Hematopoietic multipotent progenitor cell treated with erythropoietin and hydrocortisone succinate and interleukin-3 and kit ligand, for 4 days (in vitro differentiated cells): ENCODE results near the gene OTUB2.

Experiments used
- DNase-seq: peaks from one replicate; pipeline ENCODE4 v3.0.0-alpha.2; 2015

The OTUB2 gene

DNA sequence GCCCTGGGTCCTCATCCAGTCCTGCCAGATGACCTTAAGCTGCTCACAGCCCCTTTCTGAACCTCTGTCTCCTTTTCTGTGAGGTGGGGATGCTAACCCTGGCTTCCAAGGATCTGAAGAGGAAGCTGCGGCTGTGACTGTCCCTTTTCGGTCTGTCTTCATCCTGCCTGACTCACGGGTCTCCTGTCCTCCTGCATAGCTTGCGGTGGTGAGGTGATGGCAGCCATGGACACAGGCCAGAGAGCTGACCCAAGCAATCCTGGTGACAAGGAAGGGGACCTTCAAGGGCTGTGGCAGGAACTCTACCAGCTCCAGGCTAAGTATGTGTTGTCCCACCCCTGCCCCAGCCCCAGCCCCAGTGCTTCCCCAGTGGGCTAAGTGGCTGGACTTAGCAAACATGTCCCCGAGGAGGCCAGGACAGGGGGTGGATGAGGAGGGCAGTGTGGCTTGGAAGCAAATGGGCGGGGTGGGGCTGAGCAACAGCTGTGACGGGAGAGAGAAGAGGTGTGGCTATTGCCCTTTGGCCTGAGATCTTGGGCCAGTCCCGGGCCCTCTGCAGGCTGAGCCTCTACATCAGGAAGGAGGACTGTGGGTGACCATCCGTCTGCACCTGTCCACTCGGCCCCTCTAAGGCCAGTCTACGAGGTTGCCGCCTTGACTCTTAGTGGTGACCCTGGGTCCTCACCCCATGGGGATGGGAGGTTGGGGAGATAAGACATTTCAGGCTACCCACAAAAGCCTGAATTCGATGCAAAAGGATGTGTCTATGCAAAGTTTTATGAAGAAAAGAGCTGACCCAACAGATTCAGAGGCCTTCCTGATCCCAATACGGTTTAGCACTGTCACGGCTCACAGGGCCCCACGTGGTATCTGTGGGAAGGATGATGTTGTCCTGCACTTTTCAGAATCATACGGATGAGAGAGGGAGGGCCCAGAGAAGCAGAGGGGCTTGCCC is 27.9 kb upstream of the OTUB2 start:
- DNase-seq = no peak

DNA sequence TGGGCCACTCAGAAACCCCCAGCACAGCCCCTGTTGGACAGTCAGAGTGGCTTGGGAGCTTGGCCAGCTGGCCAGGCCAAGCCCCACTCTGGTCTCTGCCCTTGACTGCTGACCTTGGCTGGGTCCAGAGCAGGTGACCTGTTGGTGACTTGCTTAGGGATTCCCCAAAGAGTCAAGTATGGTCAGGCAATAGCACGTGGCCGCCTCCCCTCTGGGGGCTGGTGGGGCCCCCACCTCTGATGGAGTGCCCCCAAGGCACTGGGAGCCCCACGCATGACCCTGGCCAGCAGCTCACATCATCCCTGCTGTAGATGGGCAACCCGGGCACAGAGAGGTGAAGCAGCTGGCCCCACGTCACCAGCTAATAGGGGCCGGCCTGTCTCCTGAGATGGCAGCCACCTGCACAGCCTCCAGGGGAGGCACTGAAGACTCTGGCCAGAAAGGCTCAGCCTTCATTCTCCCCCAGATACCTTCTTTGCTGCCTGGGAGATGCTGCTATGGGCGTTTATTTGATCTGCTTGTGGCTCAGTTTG is 27.2 kb upstream of the OTUB2 start:
- DNase-seq = no peak

DNA sequence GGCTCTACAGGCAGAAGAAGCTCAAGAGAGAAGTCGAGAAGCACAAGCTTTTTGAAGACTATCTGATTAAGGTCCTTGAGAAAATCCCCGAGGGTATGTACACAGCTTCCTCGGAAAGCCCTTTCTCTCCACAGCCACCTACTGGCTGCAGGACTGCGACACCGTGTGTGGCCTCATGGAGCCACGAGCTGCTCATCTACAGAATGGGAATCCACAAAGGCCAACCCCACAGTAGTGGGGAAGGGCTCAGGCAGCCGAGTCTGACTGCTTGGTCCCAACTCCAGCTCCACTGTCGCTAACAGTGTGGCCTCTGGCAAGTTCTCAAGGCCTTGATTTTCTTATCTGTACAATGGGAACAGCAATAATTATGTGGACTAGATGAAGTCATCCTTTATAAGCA is 26.6 kb upstream of the OTUB2 start:
- DNase-seq = no peak

DNA sequence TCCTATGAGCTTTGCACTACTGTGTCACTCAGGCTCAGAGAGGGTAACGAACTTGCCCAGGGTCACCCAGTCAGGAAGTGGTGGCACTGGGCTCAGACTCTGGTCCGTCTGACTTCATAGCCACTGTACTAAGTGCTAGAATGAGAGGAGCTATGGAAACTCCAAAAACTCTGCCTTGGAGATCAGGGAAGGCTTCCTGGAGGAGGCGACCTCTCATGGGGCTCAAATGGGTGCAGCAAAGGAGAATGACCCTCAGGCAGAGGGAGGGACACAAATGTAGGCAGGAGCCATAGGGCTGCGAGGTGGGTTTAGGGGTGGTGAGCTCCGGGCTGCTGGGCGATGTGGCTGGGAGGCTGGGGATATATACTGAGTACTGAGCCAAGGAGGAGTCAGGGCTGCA is 25.9 kb upstream of the OTUB2 start:
- DNase-seq = no peak

DNA sequence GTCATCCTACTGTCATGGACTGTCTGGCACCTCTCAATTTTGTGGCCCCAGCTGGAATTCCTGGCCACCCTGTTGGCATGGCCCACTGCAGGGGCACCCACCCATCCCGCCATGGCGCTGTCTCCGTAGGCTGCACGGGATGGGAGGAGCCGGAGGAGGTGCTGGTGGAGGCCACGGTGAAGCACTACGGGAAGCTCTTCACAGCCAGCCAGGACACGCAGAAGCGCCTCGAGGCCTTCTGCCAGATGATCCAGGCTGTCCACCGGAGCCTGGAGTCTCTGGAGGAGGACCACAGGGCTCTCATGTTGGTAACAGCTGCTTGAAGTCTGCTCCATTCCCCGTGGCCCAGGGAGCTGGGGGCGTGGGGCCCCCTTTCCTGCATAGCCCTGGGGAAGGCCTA is 25.1 kb upstream of the OTUB2 start:
- no peak for DNase-seq

DNA sequence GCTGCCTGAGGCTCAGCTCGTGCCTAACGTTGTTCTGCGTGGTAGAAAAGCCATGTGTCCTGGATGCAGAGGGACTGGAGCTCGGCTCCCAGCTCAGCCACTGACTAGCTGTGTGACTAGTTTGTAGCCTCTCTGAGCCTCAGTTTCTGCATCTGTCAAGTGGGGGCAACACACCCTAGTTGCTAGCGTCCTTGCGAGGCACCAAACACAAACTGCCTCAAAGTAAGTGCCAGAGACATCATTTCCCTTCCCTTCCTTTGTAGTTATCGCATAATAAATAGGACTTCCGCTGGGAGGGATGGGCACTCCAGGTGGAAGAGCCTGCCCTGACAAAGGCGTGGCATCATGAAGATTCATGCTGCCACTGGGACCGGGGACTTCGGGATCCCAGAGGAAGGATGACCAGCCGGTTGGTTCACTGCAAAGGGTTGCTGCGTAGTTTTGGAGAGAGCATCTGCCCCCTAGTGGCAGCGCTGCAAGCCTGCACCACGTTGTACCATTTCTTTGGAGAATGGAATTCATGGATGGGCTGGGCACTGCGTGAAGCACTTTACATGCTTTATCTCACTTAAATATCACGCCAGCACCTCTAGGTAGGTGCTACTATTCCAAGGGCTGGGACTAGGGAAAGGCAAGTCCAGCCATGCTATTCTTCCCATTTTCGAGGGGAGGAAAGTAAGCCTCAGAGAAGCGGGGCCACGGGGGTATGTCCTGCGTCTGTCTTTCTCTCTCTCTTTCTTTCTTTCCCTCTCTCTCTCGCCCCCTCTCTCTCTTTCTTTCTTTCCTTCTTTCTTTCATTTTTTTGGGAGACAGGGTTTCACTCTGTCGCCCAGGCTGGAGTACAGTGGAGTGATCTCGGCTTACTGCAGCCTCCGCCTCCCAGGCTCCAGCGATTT is 24.4 kb upstream of the OTUB2 start:
- DNase-seq = peak; percentile 76

DNA sequence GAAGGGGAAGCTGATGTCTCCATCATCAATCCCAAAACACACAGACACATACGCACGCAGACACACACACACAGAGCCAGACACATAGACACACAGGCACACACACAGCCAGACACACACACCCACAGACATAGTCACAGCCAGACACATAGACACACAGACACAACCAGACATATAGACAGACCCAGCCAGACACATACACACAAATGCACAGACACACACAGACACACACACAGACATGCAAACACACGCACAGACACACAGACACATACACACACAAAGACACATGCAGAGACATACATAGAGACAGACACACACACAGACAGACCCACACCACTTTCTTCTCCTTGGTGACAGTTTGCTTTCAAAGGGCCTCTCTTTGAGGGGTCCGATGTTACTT is 22.7 kb upstream of the OTUB2 start:
- DNase-seq = no peak

DNA sequence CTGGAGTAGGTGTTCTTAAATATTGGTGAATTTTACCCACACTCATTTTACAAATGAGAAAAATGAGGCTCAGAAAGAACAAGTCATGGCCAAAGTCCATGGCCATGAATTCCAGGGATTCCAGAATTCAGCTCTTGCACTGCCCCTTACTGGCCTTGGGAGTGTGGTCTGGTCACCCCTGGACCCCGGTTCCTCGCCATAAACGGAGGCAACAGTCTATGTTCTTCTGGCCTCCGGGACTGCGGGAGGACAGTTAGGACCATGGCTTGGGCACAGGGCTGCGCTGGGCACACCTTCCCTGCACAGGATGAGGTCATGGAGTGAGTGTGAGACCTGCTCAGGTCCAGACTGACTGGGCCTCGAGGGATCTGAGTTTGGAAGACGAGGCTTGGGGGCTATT is 22.1 kb upstream of the OTUB2 start:
- DNase-seq = no peak

DNA sequence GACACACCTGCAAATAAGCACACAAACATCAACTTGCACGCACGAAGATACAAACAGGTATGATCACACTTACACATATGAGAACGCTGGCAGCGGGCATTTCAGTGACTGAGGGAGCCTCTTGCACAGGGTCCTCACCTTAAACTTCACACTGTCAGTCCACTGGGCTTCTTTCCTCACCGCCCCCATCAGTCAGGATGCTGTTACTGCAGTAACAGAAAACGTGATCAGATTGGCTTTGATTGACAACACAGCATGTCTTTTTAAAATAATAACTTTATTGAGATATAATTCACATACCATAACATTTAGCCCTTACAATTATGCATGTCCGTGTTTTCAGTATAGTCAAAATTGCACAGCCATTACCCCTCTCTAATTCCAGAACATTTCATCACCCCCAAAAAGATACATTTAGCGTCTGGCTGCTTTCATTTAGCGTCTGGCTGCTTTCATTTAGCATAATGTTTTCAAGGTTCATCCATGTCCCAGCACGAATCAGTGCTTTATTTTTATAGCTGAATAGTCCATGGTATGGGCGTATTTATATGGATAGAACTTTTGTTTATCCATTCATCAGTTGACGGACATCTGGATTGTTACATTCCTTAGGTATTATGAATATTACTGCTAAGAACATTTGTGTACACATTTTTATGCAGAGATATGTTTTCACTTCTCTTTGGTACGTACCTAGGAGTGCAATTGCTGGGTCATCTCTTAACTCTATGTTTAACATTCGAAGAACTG is 20.6 kb upstream of the OTUB2 start:
- DNase-seq = peak; percentile 43

DNA sequence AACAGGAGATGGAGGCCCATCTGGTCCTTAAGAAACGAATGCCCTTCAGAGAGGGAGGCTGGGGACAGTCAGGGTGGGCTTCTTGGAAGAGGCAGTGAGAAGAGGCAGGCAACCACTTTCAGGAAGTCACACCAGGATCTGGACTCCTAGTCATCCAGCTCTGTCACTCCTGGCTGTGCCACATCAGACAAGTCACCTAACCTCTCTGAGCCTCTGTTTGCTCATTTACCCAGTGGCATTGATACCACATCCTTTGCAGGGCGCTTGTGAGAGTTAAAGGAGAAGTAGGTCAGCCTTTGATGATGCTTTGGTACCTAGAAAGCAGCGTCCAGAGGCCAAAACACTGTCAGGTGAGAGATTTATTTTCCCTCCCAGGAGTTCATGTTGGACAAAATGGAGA is 17.9 kb upstream of the OTUB2 start:
- no peak for DNase-seq

DNA sequence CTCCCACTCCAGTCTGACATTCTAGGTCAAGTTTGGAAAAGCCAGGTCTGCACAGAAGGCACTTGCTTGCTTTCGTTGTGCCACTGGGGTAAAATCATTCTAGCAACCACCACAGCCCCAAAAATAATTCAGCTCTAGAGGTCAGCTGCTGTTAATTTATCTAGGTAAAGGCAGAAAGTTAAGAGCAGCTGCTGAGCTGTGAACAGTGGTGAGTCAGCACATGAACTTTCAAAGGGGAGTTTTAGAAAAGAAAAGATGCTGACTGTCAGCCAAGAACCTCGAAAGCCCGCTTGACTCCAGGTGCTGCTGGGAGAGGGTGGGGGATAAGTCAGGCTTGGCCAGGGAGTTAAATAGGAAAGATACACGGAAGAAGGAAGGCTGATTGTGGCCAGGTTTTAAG is 16.4 kb upstream of the OTUB2 start:
- DNase-seq = no peak

DNA sequence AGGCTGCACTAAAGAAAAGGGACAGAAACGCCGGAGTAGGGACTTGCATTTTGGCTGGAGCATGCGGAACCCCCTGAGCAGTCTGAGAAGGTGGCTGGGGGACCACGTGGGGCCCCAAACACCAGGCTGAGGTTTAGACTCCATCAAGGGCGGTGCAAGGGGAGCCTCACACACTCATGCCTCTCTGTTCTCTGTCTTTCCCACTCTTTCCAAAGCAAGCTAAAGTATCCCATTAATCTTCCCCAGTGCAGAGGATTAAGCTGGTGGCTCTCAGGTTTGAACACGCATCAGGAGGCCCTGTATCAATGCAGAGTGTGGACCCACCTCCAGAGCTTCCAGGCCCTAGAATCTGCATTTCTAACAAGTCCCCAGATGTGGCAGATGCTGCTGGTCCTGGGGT is 15.5 kb upstream of the OTUB2 start:
- no peak for DNase-seq

DNA sequence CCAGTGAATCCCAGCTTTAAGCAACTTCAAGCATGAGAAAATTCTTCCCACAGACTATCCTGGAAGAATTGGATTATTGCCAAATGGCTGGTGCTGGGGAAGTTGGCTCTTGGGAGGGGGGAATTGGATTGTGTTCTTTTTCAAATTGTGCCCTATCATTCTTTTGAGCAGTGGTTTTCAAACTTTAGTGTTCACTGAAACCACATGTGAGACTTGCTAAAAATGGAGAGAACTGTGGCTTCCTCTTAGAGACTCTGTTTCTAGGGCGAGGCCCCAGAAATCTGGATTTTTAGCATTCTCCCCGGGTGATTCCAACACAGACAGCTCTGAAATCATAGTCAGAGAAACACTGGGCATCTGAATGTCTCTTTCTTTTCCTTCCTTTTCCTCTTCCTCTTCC is 14.3 kb upstream of the OTUB2 start:
- no peak for DNase-seq

DNA sequence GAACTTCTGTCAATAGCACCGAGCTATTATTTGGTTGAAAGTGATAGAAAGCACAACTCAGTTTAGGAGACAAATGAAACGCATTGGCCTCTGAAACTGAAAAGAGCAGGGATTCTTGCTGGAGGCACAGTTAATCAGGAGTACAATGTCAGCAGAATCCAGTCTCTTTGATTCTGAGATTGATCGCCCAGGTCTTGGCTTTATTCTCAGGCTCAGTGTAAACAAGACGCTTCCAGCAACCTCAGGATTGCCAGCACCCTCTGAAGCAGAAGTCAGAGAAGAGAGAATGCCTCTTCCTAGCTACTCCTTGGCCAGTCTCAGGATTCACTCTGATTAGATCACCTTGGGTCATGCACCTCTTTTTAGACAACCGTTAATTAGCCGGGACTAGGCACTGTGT is 11.8 kb upstream of the OTUB2 start:
- DNase-seq = no peak

DNA sequence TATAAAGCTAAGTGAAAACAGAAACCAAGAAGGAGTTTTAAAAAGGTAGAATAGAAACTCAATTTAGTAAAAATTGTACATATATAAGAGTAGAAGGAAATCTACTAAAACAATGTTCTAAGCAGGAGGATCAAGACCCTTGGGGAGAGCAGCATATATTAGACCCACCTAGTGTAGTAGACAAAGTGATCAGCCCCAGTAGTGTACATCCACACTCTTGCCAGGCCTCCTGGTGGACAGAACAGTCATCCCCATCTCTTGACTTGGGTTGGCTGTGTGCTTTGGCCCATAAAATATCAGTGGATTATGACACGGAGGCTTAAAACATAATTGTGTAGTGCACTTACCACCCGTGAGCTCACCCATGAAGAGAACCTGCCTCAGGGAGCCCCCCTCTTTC is 10.9 kb upstream of the OTUB2 start:
- DNase-seq = no peak

DNA sequence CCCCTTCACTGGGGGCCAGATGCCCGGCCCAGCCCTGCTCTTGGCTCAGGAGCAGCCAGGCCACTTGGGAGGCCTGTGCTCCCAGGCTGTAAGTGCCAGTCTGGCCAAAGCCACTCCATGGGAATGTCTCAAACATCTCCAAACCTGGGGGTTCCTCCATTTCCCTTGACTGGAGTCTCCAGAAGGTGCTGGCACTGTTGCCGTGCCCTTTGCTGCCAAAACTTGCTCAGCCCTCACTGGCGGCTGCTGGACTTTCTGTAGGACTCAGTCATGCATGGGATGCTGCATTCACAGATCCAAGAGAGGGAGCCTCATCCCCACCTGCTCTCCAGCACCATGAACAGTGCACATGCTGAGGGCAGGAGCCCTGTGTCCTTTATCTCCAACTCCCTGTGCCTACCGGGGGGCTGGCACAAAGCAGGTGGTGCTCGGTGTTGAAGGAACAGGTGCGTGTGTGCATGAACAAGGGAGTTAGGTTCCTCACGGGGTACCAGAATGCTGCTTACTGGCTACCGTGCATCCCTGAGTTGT is 9.6 kb upstream of the OTUB2 start:
- no peak for DNase-seq

DNA sequence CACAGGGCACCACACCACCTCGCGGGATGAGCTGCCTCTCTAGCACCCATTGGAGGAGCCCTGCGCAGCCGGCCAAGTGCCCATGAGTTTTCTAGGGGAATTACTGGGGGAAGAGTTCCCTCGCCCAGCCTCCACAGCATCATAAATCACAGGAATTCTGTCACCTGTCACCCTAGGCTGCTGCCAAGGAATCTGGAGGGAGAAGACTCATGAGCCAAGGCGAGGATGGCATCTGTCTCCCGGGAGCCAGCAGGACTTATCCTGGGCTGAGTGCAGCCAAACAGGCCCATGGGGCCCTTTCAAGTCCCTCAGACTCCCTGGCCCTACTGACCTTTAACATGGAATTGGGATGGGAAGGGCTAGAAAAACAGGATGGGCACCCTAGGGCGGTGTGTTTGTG is 7.8 kb upstream of the OTUB2 start:
- DNase-seq = no peak

DNA sequence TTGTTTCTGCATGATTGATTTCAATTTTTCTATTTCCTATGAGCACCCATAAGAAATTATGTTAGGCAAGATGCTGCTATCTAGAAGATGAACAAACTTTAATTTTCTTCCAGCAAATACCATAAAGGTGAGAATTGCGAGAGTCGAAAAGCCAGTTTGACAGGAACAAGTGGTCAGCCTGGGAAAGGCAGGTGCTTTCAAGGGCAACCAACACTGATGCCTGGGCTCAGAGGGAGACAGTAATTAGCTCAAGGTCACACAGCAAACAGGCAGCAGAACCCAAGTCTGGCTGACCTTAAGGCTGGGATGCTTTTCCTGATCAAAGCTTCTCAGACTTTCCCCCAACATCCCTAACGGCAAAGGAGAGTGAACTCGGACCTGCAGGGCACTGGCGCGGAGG is 6.8 kb upstream of the OTUB2 start:
- DNase-seq = no peak

DNA sequence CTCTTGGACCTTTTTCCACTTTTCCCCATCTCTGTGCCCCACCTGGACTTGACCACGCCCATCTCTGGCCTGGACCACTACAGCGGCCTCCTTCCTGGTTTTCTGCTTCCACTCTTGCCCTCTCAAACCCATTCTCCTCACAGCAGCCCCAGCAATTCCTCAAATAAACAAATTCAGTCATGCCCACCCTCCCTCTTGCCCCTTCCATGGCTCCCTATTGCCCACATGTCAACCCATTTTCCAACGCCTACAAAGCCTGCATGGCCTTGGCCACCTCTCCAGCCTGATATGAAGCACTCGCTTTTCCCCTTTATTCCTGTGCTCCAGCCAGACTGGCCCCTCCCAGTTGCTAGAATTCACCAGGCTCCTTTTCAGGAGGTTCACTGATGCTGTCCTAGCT is 5.9 kb upstream of the OTUB2 start:
- DNase-seq = no peak

DNA sequence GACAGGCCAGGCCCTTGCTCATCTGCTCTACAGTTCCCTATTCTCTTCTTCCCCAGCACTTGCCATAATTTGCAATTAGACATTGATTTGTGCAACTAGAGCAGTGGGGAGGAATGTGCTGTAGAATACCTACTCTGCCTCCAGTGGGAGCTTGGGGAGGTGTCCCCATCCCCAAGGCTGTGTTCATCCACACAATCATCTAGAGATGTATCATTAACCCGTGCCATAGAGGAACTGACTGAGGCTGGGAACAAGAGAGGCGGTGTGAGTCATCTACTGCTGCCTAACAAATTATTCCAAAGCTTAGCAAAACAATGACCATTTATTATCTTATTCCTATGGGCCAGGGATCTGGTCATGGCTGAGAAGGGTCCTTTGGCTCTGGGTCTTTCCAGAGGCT is 5.1 kb upstream of the OTUB2 start:
- no peak for DNase-seq

DNA sequence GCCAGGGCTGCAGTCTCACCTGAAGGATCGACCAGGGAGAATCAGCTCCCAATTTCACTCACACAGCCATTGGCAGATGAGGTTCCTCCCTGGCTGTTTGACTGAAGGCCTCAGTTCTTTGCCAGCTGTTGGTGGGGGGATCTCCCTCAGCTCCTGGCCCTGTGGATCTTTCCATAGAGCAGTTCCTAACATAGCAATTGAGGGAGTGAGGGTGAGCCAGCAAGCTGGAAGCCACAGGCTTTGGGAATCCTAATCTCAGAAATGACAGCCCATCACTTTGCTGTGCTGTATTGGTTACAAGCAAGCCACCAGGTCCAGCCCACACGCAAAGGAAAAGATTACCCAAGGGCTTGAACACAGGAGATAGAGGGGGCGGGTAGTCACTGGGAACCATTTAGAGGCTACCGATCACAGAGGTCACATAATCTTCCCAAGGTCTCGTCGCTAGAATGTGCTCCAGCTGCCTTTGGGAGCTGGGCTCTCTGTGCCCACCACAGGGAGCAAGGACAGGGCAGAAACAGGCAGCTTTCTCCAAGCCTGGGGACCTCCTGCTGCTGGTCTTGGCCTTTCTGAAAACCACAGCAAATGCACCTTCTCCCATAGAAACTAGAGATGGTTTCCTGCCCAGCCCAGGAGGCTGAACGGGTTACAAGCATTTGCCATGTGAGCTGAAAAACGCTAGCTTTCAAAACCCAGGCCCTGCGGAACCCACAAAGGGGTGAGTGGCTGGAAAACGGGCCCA is 4.6 kb upstream of the OTUB2 start:
- no peak for DNase-seq
